Measurements from ENCODE around the gene HNRNPC. TPM values are rescaled to one million over a fixed set of nuclear protein-coding genes. Genes with fewer than 3 reads are reported as not detected.

HNRNPC gene
- total and polyA plus RNA-seq, 12 donors = 227 to 358 (median 269) TPM

GRCh38 chr14:21268617-21269251 is 508 bp downstream of the HNRNPC start:
- Histone ChIP-seq H3K36me3 (peaks cover 0 to 42% (median 10%) of the 10 kb centered on the region in 9 donors), H3K9me3 (no peaks in the 10 kb centered on the region), H3K4me3 (peak overlapping the region; percentile 62 to 97 (median 79)), H3K27ac (peak overlapping the region; percentile 83 to 97 (median 92)), H3K27me3 (no peaks in the 10 kb centered on the region), H3K4me1 (peaks cover 4 to 56% (median 50%) of the 10 kb centered on the region in 9 donors)
- DNase-seq = peak in 1 of 2 donors; percentile 40
- 0 to 1% methylated on average over 24 of the region's 24 CpGs for WGBS, 2 donors
- intact Hi-C loops (cut with DNase I) = loop anchor here in 3 of 10 donors (1.0 to 10.0 kb wide), 3 partner anchors 20 to 116 kb away; partner anchors contain the start of gene SUPT16H (in 2 of the 3)
- no peak for TF ChIP-seq CTCF (IDR thresholded peaks at IDR 0.05)
- ATAC-seq = peak in 5 of 8 donors; percentile 4 to 40 (median 16)

GRCh38 chr14:21267886-21268616 is 1.2 kb downstream of the HNRNPC start:
- H3K4me3 ChIP-seq = peak overlapping the region; percentile 62 to 97 (median 79)
- WGBS, 2 donors = 2 to 3% methylated on average over 16 of the region's 16 CpGs
- no peak for DNase-seq
- H3K4me1 ChIP-seq = peaks cover 4 to 63% (median 57%) of the 10 kb centered on the region in 9 donors
- intact Hi-C loops (cut with DNase I) = loop anchor here in 3 of 10 donors (1.0 to 10.0 kb wide), 3 partner anchors 20 to 117 kb away; partner anchors contain the start of gene SUPT16H (in 2 of the 3)
- ATAC-seq = no peak
- H3K27ac ChIP-seq = peak overlapping the region in 8 of 10 donors; percentile 83 to 97 (median 96)
- H3K9me3 ChIP-seq = no peaks in the 10 kb centered on the region
- H3K36me3 ChIP-seq = peaks cover 0 to 48% (median 10%) of the 10 kb centered on the region in 9 donors
- H3K27me3 ChIP-seq = no peaks in the 10 kb centered on the region
- TF ChIP-seq CTCF (IDR thresholded peaks at IDR 0.05) = no peak

GRCh38 chr14:21267431-21267845 is 1.8 kb downstream of the HNRNPC start:
- H3K27ac ChIP-seq = peak overlapping the region in 6 of 10 donors; percentile 18 to 97 (median 96)
- peaks cover 4 to 69% (median 63%) of the 10 kb centered on the region in 9 donors for H3K4me1 ChIP-seq
- intact Hi-C loops (cut with DNase I) = loop anchor here in 3 of 10 donors (5.0 to 10.0 kb wide), 2 partner anchors 40 to 117 kb away; partner anchors contain the start of gene SUPT16H (in 2 of the 3)

More at GRCh38 chr14:21267431-21267845, 1.8 kb downstream of the HNRNPC start:
- ATAC-seq (no peak), DNase-seq (no peak)
- no peak for TF ChIP-seq CTCF (IDR thresholded peaks at IDR 0.05)
- Histone ChIP-seq H3K9me3 (no peaks in the 10 kb centered on the region), H3K36me3 (peaks cover 0 to 55% (median 12%) of the 10 kb centered on the region in 9 donors), H3K27me3 (no peaks in the 10 kb centered on the region), H3K4me3 (peak overlapping the region; percentile 1 to 97 (median 78))
- 3 to 7% methylated on average over 10 of the region's 10 CpGs for whole genome bisulfite sequencing, 2 donors
